ENCODE data around the gene CD28.
"Not testable (repeated sequence)": the region's sequence is repeated elsewhere in the genome, so short reads cannot be mapped to it uniquely, and the experiment has no call there.

The CD28 gene

DNA sequence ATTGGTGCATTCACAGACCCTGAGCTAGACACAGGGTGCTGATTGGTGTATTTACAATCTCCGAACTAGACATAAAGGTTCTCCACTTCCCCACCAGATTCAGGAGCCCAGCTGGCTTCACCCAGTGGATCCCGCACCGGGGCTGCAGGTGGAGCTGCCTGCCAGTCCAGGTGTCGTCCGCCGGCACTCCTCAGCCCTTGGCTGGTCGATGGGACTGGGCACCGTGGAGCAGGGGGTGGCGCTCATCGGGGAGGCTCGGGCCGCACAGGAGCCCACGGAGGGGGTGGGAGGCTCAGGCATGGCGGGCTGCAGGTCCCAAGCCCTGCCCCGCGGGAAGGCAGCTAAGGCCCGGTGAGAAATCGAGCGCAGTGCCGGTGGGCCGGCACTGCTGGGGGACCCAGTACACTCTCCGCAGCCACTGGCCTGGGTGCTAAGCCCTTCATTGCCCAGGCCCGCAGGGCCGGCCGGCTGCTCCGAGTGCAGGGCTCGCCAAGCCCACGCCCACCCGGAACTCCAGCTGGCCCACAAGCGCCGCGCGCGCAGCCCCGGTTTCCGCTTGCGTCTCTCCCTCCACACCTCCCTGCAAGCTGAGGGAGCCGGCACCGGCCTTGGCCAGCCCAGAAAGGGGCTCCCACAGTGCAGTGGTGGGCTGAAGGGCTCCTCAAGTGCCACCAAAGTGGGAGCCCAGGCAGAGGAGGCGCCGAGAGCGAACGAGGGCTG, 79.1 kb downstream of the CD28 start:
- H2BK120ac ChIP-seq (ENCODE audit: low read depth, low read length); H3K4me1 ChIP-seq (ENCODE audit: control insufficient read depth in 2 of 2, insufficient read depth in 1 of 2, low read depth in 1 of 2, low read length in 2 of 2); H3K18ac ChIP-seq (ENCODE audit: low read length); H2BK12ac ChIP-seq (ENCODE audit: low read length); H3K36me3 ChIP-seq (replicated peaks in 1 of 2; ENCODE audit: control insufficient read depth in 2 of 2, insufficient read depth in 2 of 2, low read length in 2 of 2); H2BK15ac ChIP-seq (ENCODE audit: low read length); H3K4me3 ChIP-seq (ENCODE audit: low read length in 2 of 2); H3K9ac ChIP-seq (ENCODE audit: low read depth, low read length, poor library complexity); H3K79me1 ChIP-seq (ENCODE audit: low read depth, low read length); H3K23ac ChIP-seq (ENCODE audit: low read depth, low read length, poor library complexity); H2BK5ac ChIP-seq (ENCODE audit: low read length); H3K4ac ChIP-seq (ENCODE audit: low read length); H3K9me3 ChIP-seq (replicated peaks in 1 of 2; ENCODE audit: control insufficient read depth in 2 of 2, insufficient read depth in 1 of 2, low read depth in 1 of 2, low read length in 2 of 2); H4K8ac ChIP-seq (ENCODE audit: low read depth, low read length); H3K27ac ChIP-seq (replicated peaks; ENCODE audit: low read length); H3K4me2 ChIP-seq (ENCODE audit: insufficient read depth, low read length, poor library complexity, severe bottlenecking); H3K14ac ChIP-seq (ENCODE audit: low read length); H2AK5ac ChIP-seq (ENCODE audit: low read depth, low read length); DNase-seq (ENCODE audit: low spot score); H2AFZ ChIP-seq (ENCODE audit: low read length); H4K91ac ChIP-seq (ENCODE audit: low read depth, low read length, poor library complexity); H3K27me3 ChIP-seq (ENCODE audit: control insufficient read depth in 3 of 3, insufficient read depth in 3 of 3, low read depth in 1 of 3, low read length in 3 of 3): not testable (repeated sequence)
- no CpG with 5 or more reads among the region's 43 CpGs for WGBS, 2 donors (ENCODE audit: extremely low coverage in 2 of 2, insufficient read length in 2 of 2, insufficient replicate concordance in 1 of 2)

- H3K36me3 ChIP-seq (replicated peaks in 1 of 2; ENCODE audit: control insufficient read depth in 2 of 2, insufficient read depth in 2 of 2, low read length in 2 of 2): no peaks in the 10 kb centered on the region
- H3K79me1 ChIP-seq (ENCODE audit: low read depth, low read length): no peaks in the 10 kb centered on the region
- H2AFZ ChIP-seq (ENCODE audit: low read length): peak overlapping the region; percentile 60
- H3K18ac ChIP-seq (ENCODE audit: low read length): no peak overlapping the region
- H3K4me2 ChIP-seq (ENCODE audit: insufficient read depth, low read length, poor library complexity, severe bottlenecking): no peak overlapping the region
- no peak overlapping the region for H3K14ac ChIP-seq (ENCODE audit: low read length)
- no peaks in the 10 kb centered on the region for H3K9me3 ChIP-seq (replicated peaks in 1 of 2; ENCODE audit: control insufficient read depth in 2 of 2, insufficient read depth in 1 of 2, low read depth in 1 of 2, low read length in 2 of 2)
- H4K91ac ChIP-seq (ENCODE audit: low read depth, low read length, poor library complexity): no peak overlapping the region
- H3K4me1 ChIP-seq (ENCODE audit: control insufficient read depth in 2 of 2, insufficient read depth in 1 of 2, low read depth in 1 of 2, low read length in 2 of 2): no peaks in the 10 kb centered on the region
- no peak overlapping the region for H2BK15ac ChIP-seq (ENCODE audit: low read length)
- no peaks in the 10 kb centered on the region for H3K27me3 ChIP-seq (ENCODE audit: control insufficient read depth in 3 of 3, insufficient read depth in 3 of 3, low read depth in 1 of 3, low read length in 3 of 3)
- no CpG with 5 or more reads among the region's 6 CpGs for WGBS, 2 donors (ENCODE audit: extremely low coverage in 2 of 2, insufficient read length in 2 of 2, insufficient replicate concordance in 1 of 2)
- H3K27ac ChIP-seq (replicated peaks; ENCODE audit: low read length): no peak overlapping the region
- H3K23ac ChIP-seq (ENCODE audit: low read depth, low read length, poor library complexity): no peak overlapping the region
- H2AK5ac ChIP-seq (ENCODE audit: low read depth, low read length): no peak overlapping the region
- H2BK12ac ChIP-seq (ENCODE audit: low read length): no peak overlapping the region
- H2BK5ac ChIP-seq (ENCODE audit: low read length): no peak overlapping the region
- no peak overlapping the region for H3K9ac ChIP-seq (ENCODE audit: low read depth, low read length, poor library complexity)
- no peak overlapping the region for H3K4me3 ChIP-seq (ENCODE audit: low read length in 2 of 2)
- H3K4ac ChIP-seq (ENCODE audit: low read length): no peak overlapping the region
- H2BK120ac ChIP-seq (ENCODE audit: low read depth, low read length): no peak overlapping the region
- no peak for DNase-seq (ENCODE audit: low spot score)
- H4K8ac ChIP-seq (ENCODE audit: low read depth, low read length): no peak overlapping the region
Observed at GRCh38 chr2:203786549-203787351, 80.3 kb downstream of the CD28 start.

DNA sequence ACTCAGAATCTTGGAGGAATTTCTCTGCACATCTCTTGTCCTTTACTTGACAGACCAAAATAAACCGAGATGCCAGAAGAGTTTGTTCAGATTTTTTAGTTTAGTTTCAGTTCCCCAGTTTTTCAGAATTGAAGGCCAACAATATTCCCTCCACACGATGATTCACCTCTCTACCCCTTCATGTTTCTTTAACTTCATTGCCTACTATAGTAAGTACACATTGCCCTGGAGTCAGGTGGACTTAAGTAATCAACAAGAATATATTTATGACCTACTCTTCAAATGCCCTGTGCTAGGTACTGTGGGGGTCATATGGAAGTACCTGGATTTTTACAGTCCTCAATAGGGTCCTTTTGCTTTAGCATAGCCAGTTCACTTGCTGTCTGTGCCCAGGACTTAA, 81.5 kb downstream of the CD28 start:
- Histone ChIP-seq H3K23ac (ENCODE audit: low read depth, low read length, poor library complexity) (no peak overlapping the region), H2AFZ (ENCODE audit: low read length) (peak overlapping the region; percentile 15), H2AK5ac (ENCODE audit: low read depth, low read length) (no peak overlapping the region), H3K27ac (replicated peaks; ENCODE audit: low read length) (no peak overlapping the region), H3K27me3 (ENCODE audit: control insufficient read depth in 3 of 3, insufficient read depth in 3 of 3, low read depth in 1 of 3, low read length in 3 of 3) (no peaks in the 10 kb centered on the region), H4K91ac (ENCODE audit: low read depth, low read length, poor library complexity) (no peak overlapping the region), H2BK120ac (ENCODE audit: low read depth, low read length) (no peak overlapping the region), H2BK5ac (ENCODE audit: low read length) (no peak overlapping the region), H3K4me1 (ENCODE audit: control insufficient read depth in 2 of 2, insufficient read depth in 1 of 2, low read depth in 1 of 2, low read length in 2 of 2) (no peaks in the 10 kb centered on the region), H2BK12ac (ENCODE audit: low read length) (no peak overlapping the region), H3K79me1 (ENCODE audit: low read depth, low read length) (no peaks in the 10 kb centered on the region), H3K9ac (ENCODE audit: low read depth, low read length, poor library complexity) (no peak overlapping the region), H3K9me3 (replicated peaks in 1 of 2; ENCODE audit: control insufficient read depth in 2 of 2, insufficient read depth in 1 of 2, low read depth in 1 of 2, low read length in 2 of 2) (no peaks in the 10 kb centered on the region), H3K4ac (ENCODE audit: low read length) (no peak overlapping the region), H2BK15ac (ENCODE audit: low read length) (no peak overlapping the region), H3K4me3 (ENCODE audit: low read length in 2 of 2) (no peak overlapping the region), H4K8ac (ENCODE audit: low read depth, low read length) (no peak overlapping the region), H3K18ac (ENCODE audit: low read length) (no peak overlapping the region), H3K36me3 (replicated peaks in 1 of 2; ENCODE audit: control insufficient read depth in 2 of 2, insufficient read depth in 2 of 2, low read length in 2 of 2) (no peaks in the 10 kb centered on the region), H3K14ac (ENCODE audit: low read length) (no peak overlapping the region), H3K4me2 (ENCODE audit: insufficient read depth, low read length, poor library complexity, severe bottlenecking) (no peak overlapping the region)
- no peak for DNase-seq (ENCODE audit: low spot score)
- no CpG with 5 or more reads among the region's 2 CpGs for WGBS, 2 donors (ENCODE audit: extremely low coverage in 2 of 2, insufficient read length in 2 of 2, insufficient replicate concordance in 1 of 2)
